Measurements from ENCODE around the gene CUL4A.

DNA sequence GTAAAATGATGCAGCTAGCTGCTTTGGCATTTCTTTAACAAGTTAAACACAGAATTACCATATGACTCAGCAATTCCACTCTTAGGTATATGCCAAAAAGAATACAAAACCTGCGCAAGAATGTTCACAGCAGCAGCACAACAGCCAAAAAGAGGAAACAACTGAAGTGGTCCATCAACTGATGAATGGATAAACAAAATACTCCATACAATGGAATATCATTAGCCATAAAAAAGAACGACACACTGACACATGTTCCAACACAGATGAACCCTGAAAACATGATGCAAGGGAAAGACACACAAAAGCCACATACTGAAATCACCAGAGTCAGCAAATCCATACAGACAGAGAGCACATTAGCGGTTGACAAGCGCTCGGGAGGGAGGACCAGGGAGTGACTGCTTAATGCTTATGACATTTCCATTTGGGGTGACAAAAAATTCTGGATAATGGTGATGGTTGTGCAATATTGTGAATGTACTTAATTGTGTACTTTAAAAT, 3.9 kb upstream of the CUL4A start:
- no peak for TF ChIP-seq POLR2A (IDR thresholded peaks at IDR 0.05)
- TF ChIP-seq, protein P1, sequence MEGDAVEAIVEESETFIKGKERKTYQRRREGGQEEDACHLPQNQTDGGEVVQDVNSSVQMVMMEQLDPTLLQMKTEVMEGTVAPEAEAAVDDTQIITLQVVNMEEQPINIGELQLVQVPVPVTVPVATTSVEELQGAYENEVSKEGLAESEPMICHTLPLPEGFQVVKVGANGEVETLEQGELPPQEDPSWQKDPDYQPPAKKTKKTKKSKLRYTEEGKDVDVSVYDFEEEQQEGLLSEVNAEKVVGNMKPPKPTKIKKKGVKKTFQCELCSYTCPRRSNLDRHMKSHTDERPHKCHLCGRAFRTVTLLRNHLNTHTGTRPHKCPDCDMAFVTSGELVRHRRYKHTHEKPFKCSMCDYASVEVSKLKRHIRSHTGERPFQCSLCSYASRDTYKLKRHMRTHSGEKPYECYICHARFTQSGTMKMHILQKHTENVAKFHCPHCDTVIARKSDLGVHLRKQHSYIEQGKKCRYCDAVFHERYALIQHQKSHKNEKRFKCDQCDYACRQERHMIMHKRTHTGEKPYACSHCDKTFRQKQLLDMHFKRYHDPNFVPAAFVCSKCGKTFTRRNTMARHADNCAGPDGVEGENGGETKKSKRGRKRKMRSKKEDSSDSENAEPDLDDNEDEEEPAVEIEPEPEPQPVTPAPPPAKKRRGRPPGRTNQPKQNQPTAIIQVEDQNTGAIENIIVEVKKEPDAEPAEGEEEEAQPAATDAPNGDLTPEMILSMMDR (IDR thresholded peaks at IDR 0.05): no peak
- TF ChIP-seq POLR2AphosphoS5 (IDR thresholded peaks at IDR 0.05): no peak
